Lower lobe of right lung (tissue), 2 donors: Measurements from ENCODE around the gene ZNF37A. TPM values are rescaled to one million over a fixed set of nuclear protein-coding genes. Genes with fewer than 3 reads are reported as not detected.

Source experiments
- ATAC-seq, 2 donors: fragments of 200-7000 bp; cut with Tn5 transposase; one replicate each; pipeline ENCODE4 v1.9.1; 2020 to 2022; ENCODE audit warnings: mild to moderate bottlenecking in 2 of 2, moderate library complexity in 2 of 2
- DNase-seq: peaks from one replicate; pipeline ENCODE4 v3.0.0-alpha.2; 2020
- H3K27ac ChIP-seq: fragments of 200-600 bp; one replicate; pipeline ENCODE4 v1.8.0; 2022
- H3K27me3 ChIP-seq: fragments of 200-600 bp; one replicate; pipeline ENCODE4 v1.8.0; 2022; ENCODE audit warnings: low read depth
- H3K36me3 ChIP-seq: fragments of 200-600 bp; one replicate; pipeline ENCODE4 v1.8.0; 2022; ENCODE audit warnings: mild to moderate bottlenecking
- H3K4me1 ChIP-seq: fragments of 200-600 bp; one replicate; pipeline ENCODE4 v1.8.0; 2022
- H3K4me3 ChIP-seq: fragments of 200-600 bp; one replicate; pipeline ENCODE4 v1.8.0; 2022; ENCODE audit warnings: mild to moderate bottlenecking
- H3K9me3 ChIP-seq: fragments of 200-600 bp; one replicate; pipeline ENCODE4 v1.8.0; 2022
- CTCF ChIP-seq: fragments of 200-600 bp; IDR thresholded peaks from one replicate; pipeline ENCODE4 v1.8.0; 2022; ENCODE audit warnings: antibody characterized with exemption, mild to moderate bottlenecking
- intact Hi-C: fragments of 100-400 bp; cut with DNase I; formaldehyde crosslinking; loops from one replicate; pipeline ENCODE4 v1.11.0; 2022
- total RNA-seq: library from RNA; stranded (reverse); fragmentation: NEBNext Ultra II Directional; extraction: Animal tissue kit (Norgen Biotek cat#: 25700); gene quantifications from one replicate; pipeline ENCODE4 v1.2.1, GENCODE V29; 2021
- donor health status: DM: no; HTN: yes; CAD: no; lungs with severe emphysema.

Gene ZNF37A
- total RNA-seq, 1 donor from 2014 or later, result 16.6 TPM

- no peak for TF ChIP-seq CTCF
- H3K27me3 ChIP-seq, result no peaks in the 10 kb centered on the region
- ATAC-seq (no peak), DNase-seq (no peak)
- no peak overlapping the region for H3K4me3 ChIP-seq
- intact Hi-C loops, result no loop called here
- H3K4me1 ChIP-seq, result no peaks in the 10 kb centered on the region
- H3K27ac ChIP-seq, result no peak overlapping the region
- peaks cover 38% of the 10 kb centered on the region for H3K9me3 ChIP-seq
- H3K36me3 ChIP-seq, result no peaks in the 10 kb centered on the region
Measured at GRCh38 chr10:38156416-38157269, 62.5 kb downstream of the ZNF37A start.

GRCh38 chr10:38157270-38157685, 63.1 kb downstream of the ZNF37A start:
- H3K27me3 ChIP-seq, result no peaks in the 10 kb centered on the region
- ATAC-seq, result peak in 1 of 2 donors; percentile 42
- H3K4me1 ChIP-seq, result no peaks in the 10 kb centered on the region
- TF ChIP-seq CTCF, result no peak
- peaks cover 31% of the 10 kb centered on the region for H3K9me3 ChIP-seq
- intact Hi-C loops, result no loop called here
- DNase-seq, result no peak
- no peak overlapping the region for H3K27ac ChIP-seq
- H3K36me3 ChIP-seq, result no peaks in the 10 kb centered on the region
- no peak overlapping the region for H3K4me3 ChIP-seq

- H3K9me3 ChIP-seq, result peaks cover 31% of the 10 kb centered on the region
- no peak for TF ChIP-seq CTCF
- H3K27ac ChIP-seq, result no peak overlapping the region
- ATAC-seq (no peak), DNase-seq (no peak)
- H3K4me1 ChIP-seq, result no peaks in the 10 kb centered on the region
- intact Hi-C loops, result no loop called here
- no peaks in the 10 kb centered on the region for H3K27me3 ChIP-seq
- H3K4me3 ChIP-seq, result no peak overlapping the region
- no peaks in the 10 kb centered on the region for H3K36me3 ChIP-seq
Measured at GRCh38 chr10:38159004-38159403, 64.9 kb downstream of the ZNF37A start.

GRCh38 chr10:38163617-38164016, 69.5 kb downstream of the ZNF37A start:
- DNase-seq (no peak), ATAC-seq (no peak)
- TF ChIP-seq CTCF, result no peak
- Histone ChIP-seq H3K27me3 (no peaks in the 10 kb centered on the region), H3K9me3 (peaks cover 16% of the 10 kb centered on the region), H3K4me1 (no peaks in the 10 kb centered on the region), H3K36me3 (no peaks in the 10 kb centered on the region), H3K4me3 (no peak overlapping the region), H3K27ac (no peak overlapping the region)
- intact Hi-C loops, result no loop called here

GRCh38 chr10:38174336-38174735, 80.2 kb downstream of the ZNF37A start:
- Histone ChIP-seq H3K36me3 (no peaks in the 10 kb centered on the region), H3K4me1 (no peaks in the 10 kb centered on the region), H3K27me3 (no peaks in the 10 kb centered on the region), H3K9me3 (no peaks in the 10 kb centered on the region), H3K27ac (no peak overlapping the region), H3K4me3 (no peak overlapping the region)
- DNase-seq, result no peak
- no peak for TF ChIP-seq CTCF
- no peak for ATAC-seq
- intact Hi-C loops, result no loop called here
